Osteoblast (primary cell): ENCODE measurements around the gene GOT1. TPM values are rescaled to one million over a fixed set of nuclear protein-coding genes. Genes with fewer than 3 reads are reported as not detected.

ENCODE experiments used
- DNase-seq: peaks from one replicate; pipeline ENCODE4 v3.0.0; 2011; ENCODE audit warnings: low spot score, mixed read lengths; ENCODE audit not compliant: insufficient read length; ENCODE audit errors: missing footprints
- H2AFZ ChIP-seq: 2 replicates; pipeline ENCODE4 v1.6.0; 2011; ENCODE audit warnings: mild to moderate bottlenecking, low read length
- H3K27ac ChIP-seq: 2 replicates; pipeline ENCODE4 v1.5.1; 2011; ENCODE audit warnings: mild to moderate bottlenecking, low read depth, low read length, moderate library complexity
- H3K27me3 ChIP-seq: 2 replicates; pipeline ENCODE4 v1.6.0; 2012; ENCODE audit warnings: mild to moderate bottlenecking, control low read depth, inconsistent platforms, low read length, moderate library complexity; ENCODE audit not compliant: insufficient read depth
- H3K36me3 ChIP-seq: 2 replicates; pipeline ENCODE4 v1.5.1; 2011; ENCODE audit warnings: mild to moderate bottlenecking, low read length, control low read depth, moderate library complexity; ENCODE audit not compliant: insufficient read depth
- H3K4me1 ChIP-seq: 2 replicates; pipeline ENCODE4 v1.5.1; 2011; ENCODE audit warnings: mild to moderate bottlenecking, low read length, control low read depth, moderate library complexity; ENCODE audit not compliant: insufficient read depth
- H3K4me2 ChIP-seq: 2 replicates; pipeline ENCODE4 v1.6.0; 2011; ENCODE audit warnings: mild to moderate bottlenecking, low read length; ENCODE audit not compliant: insufficient read depth
- H3K4me3 ChIP-seq: fragments of 200-600 bp; sonication (generic); 3 replicates; pipeline ENCODE4 v1.5.1; 2012; ENCODE audit warnings: mild to moderate bottlenecking, low read length, inconsistent platforms; ENCODE audit not compliant: insufficient read depth
- H3K79me2 ChIP-seq: 2 replicates; pipeline ENCODE4 v1.6.0; 2012; ENCODE audit warnings: mild to moderate bottlenecking, low read length, control low read depth, inconsistent platforms; ENCODE audit not compliant: insufficient read depth
- H3K9me3 ChIP-seq: 2 replicates; pipeline ENCODE4 v1.5.1; 2011; ENCODE audit warnings: low read depth, low read length, control low read depth
- H4K20me1 ChIP-seq: 2 replicates; pipeline ENCODE4 v1.6.0; 2012; ENCODE audit warnings: mild to moderate bottlenecking, low read length, control low read depth; ENCODE audit not compliant: insufficient read depth
- CTCF ChIP-seq: IDR thresholded peaks from 2 replicates; pipeline ENCODE4 v1.5.1; 2011; ENCODE audit warnings: mild to moderate bottlenecking, low read depth, low read length, moderate library complexity; ENCODE audit errors: extremely low read depth
- total RNA-seq: library from RNA; depleted of rRNA; stranded (reverse); fragments of >200 nt; gene quantifications from 2 replicates; pipeline ENCODE4 v1.2.3, GENCODE V29; 2012

Gene GOT1
- total RNA-seq, 1 donor: 42.7 TPM

DNA sequence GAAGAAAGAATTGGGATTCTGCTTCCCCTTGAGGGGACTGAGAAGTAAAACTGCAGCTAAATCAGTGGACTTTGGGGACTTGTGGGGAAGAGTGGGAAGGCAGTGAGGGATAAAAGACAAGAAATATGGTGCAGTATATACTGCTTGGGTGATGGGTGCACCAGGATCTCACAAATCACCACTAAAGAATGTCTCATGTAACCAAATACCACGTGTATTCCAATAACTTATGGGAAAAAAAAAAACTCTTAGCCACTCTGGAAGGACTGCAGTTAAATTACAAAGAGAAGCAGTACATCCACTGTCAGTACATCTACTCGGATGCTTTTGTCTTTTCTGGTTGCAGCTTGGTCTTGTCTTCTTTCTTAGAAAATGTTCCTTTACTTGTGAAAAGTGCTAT is 27.4 kb upstream of the GOT1 start:
- Histone ChIP-seq H3K36me3 (no peaks in the 10 kb centered on the region), H4K20me1 (no peaks in the 10 kb centered on the region), H3K27me3 (peaks cover 13% of the 10 kb centered on the region), H3K9me3 (no peaks in the 10 kb centered on the region), H3K4me1 (peaks cover 2% of the 10 kb centered on the region), H3K4me2 (no peak overlapping the region), H3K4me3 (no peak overlapping the region), H3K79me2 (no peaks in the 10 kb centered on the region), H2AFZ (no peak overlapping the region), H3K27ac (no peak overlapping the region)
- DNase-seq: no peak
- no peak for TF ChIP-seq CTCF

DNA sequence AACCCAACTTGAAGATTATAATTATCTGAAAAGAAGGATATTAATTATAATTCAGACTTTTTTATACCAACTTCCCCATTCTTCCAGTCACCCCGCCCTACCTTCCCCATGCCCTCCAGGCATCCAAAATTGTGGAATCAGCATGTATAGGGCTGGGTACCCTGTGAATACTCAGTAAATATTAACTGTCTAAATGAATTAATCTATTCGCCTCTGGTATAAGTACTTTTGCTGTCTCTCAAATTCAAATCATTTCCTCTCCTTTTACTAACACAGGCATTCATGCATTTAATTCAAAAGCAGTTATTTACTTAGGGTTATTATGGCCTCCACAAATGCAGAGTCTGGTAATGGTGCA is 26.5 kb upstream of the GOT1 start:
- Histone ChIP-seq H4K20me1 (no peaks in the 10 kb centered on the region), H3K4me2 (no peak overlapping the region), H3K4me3 (no peak overlapping the region), H3K36me3 (no peaks in the 10 kb centered on the region), H3K27ac (no peak overlapping the region), H3K27me3 (peaks cover 21% of the 10 kb centered on the region), H3K4me1 (peaks cover 2% of the 10 kb centered on the region), H3K9me3 (no peaks in the 10 kb centered on the region), H2AFZ (no peak overlapping the region), H3K79me2 (no peaks in the 10 kb centered on the region)
- DNase-seq: no peak
- TF ChIP-seq CTCF: no peak

DNA sequence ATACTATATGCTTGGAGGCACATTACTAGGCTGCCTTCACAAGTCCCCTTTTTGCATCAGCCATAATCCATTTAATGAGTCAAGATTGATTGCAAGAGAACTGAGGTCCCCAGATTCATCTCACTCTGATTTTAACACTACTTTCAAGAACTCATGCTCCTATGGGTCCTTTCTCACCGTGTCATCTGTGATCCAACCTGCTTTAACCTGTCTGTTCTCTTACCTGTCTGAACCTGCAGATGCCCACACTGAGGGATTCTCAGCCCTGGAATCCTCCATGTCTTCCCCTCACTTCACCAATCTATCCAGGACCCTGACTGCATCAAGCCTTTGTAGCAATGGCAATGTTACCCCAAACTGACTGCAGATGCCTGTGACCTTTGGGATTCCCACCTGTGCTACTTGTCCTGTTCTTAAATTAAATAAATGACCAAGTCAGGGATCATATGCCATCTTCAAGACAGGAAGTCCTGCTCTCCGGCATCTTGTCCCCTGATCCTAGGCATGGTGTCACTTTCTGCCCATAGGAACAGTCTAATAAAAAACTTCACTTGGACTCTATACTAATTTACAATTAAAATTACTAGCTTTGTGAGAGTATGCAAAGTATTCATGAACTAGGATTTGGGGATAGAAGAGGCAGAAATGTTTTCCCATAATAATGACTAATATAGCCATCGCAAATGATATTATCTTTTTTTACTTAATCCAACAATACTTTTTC is 25.9 kb upstream of the GOT1 start:
- no peak for TF ChIP-seq CTCF
- no peaks in the 10 kb centered on the region for H3K79me2 ChIP-seq

DNA sequence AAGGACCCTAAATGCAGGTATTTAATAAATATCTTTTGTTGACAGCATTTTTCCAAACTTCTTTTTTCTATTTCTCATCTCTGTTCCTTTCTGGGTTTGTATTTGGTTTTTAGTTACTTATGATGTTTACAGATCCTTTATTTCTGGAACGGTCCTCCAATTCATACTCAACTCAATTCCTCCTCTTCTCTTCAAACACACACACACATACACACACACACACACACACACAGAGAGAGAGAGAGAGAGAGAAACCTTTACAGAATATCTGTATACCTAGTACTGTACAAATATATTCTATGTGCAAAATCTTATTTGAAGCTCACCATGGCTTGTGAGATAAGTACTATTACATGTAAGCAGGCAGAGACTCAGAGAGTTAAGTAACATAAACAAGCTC is 21.6 kb upstream of the GOT1 start:
- Histone ChIP-seq H3K36me3 (no peaks in the 10 kb centered on the region), H3K9me3 (no peaks in the 10 kb centered on the region), H3K27me3 (peaks cover 64% of the 10 kb centered on the region), H2AFZ (no peak overlapping the region), H4K20me1 (no peaks in the 10 kb centered on the region), H3K27ac (no peak overlapping the region), H3K4me1 (no peaks in the 10 kb centered on the region), H3K79me2 (no peaks in the 10 kb centered on the region), H3K4me2 (no peak overlapping the region), H3K4me3 (no peak overlapping the region)
- peak; percentile 61 for DNase-seq
- no peak for TF ChIP-seq CTCF

More for the DNA sequence above, 25.9 kb upstream of the GOT1 start:
- Histone ChIP-seq H3K27me3 (peaks cover 27% of the 10 kb centered on the region), H3K4me2 (no peak overlapping the region), H3K36me3 (no peaks in the 10 kb centered on the region), H3K4me3 (no peak overlapping the region), H4K20me1 (no peaks in the 10 kb centered on the region), H3K27ac (no peak overlapping the region), H3K4me1 (peaks cover 2% of the 10 kb centered on the region), H3K9me3 (no peaks in the 10 kb centered on the region), H2AFZ (no peak overlapping the region)
- no peak for DNase-seq
